ENCODE measurements around the gene SNAP29.
A peak's percentile ranks its signal among the peaks of the same experiment; 100 is the strongest.

Gene SNAP29

GRCh38 chr22:20858615-20859416, at the start of gene SNAP29, which contains the start of gene PI4KA:
TSS of gene SNAP29 (plus strand) at chr22:20859007. CDS start at chr22:20859111, 104 bp downstream.
TSS of gene PI4KA (minus strand) at chr22:20858811. CDS start at chr22:20858725, 86 bp downstream.
- DNase-seq (ENCODE audit: low read depth, low spot score): peak; percentile 66
- 0 out of 2 replicates have a peak within 1 kb of the TSS, but pooled peaks have one; percentile 46 for H3K27ac ChIP-seq
- H3K4me3 ChIP-seq: peak within 1 kb of the TSS; percentile 98
- peak within 1 kb of the TSS; percentile 95 for H3K9ac ChIP-seq (ENCODE audit: insufficient read length)
- no peaks in the 10 kb centered on the region; the same call in 1 of the 2 replicates for H3K36me3 ChIP-seq (ENCODE audit: insufficient read depth, low read length)
- TF ChIP-seq EZH2 (IDR thresholded peaks at IDR 0.05) (no peak), FOXP2 (optimal IDR thresholded peaks at IDR 0.05; ENCODE audit: control extremely low read depth, extremely low read length, insufficient read depth) (no peak), POLR2AphosphoS5 (IDR thresholded peaks at IDR 0.05; ENCODE audit: borderline replicate concordance, low read depth, low read length) (peak; percentile 70)
- no peaks in the 10 kb centered on the region for H3K9me3 ChIP-seq (ENCODE audit: low read depth, low read length)

- Histone ChIP-seq H3K4me3 (no peak overlapping the region), H3K9ac (ENCODE audit: insufficient read length) (no peak overlapping the region), H3K9me3 (ENCODE audit: low read depth, low read length) (no peaks in the 10 kb centered on the region), H3K36me3 (ENCODE audit: insufficient read depth, low read length) (peaks cover 18% of the 10 kb centered on the region; the same call in 1 of the 2 replicates), H3K27ac (no peak overlapping the region)
- DNase-seq (ENCODE audit: low read depth, low spot score): no peak
- TF ChIP-seq FOXP2 (optimal IDR thresholded peaks at IDR 0.05; ENCODE audit: control extremely low read depth, extremely low read length, insufficient read depth): no peak
- no peak for TF ChIP-seq EZH2 (IDR thresholded peaks at IDR 0.05)
- no peak for TF ChIP-seq POLR2AphosphoS5 (IDR thresholded peaks at IDR 0.05; ENCODE audit: borderline replicate concordance, low read depth, low read length)
Observed at GRCh38 chr22:20809538-20810185, 49.1 kb upstream of the SNAP29 start.

DNA sequence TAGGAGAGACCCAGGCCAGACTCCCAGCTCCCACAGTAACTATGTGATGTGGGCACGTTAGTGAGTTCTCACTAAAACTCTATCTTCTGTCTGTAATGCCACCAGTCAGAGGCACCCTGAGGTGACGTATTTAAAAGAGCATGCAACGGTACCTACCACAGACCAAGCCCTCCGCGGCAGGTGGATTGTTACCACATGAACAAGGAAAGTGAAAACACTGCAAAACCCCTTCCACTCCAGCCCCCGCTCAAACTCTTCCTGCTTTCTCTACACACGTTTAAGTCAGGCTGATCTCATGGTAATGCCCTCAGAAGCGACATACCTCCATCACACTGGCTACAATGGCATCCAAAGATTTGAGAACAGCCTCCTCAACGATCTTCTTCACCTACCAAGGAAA, 48.2 kb upstream of the SNAP29 start:
- Histone ChIP-seq H3K36me3 (ENCODE audit: insufficient read depth, low read length) (peaks cover 16% of the 10 kb centered on the region; the same call in 1 of the 2 replicates), H3K4me3 (no peak overlapping the region), H3K9ac (ENCODE audit: insufficient read length) (no peak overlapping the region), H3K27ac (no peak overlapping the region), H3K9me3 (ENCODE audit: low read depth, low read length) (no peaks in the 10 kb centered on the region)
- no peak for DNase-seq (ENCODE audit: low read depth, low spot score)
- TF ChIP-seq EZH2 (IDR thresholded peaks at IDR 0.05) (no peak), FOXP2 (optimal IDR thresholded peaks at IDR 0.05; ENCODE audit: control extremely low read depth, extremely low read length, insufficient read depth) (no peak), POLR2AphosphoS5 (IDR thresholded peaks at IDR 0.05; ENCODE audit: borderline replicate concordance, low read depth, low read length) (no peak)

DNA sequence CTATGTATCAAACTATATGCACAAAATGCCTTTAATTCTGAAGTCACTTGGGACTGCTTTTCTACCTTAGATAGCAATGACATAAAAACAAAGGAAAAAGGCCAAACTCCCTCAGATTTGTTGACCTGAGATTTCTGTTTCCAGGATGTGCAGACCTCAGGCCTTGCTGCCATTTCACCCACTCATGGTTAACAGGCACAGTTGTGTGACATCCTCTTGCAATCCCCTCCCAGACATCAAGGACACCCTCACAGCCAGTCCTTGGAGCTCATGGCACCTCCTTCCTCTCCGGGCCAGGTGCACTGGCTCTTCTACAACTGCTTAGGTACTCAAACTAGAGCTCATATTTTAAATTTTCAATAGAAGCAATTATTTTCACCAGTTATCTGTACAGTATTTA, 47.6 kb upstream of the SNAP29 start:
- no peak for DNase-seq (ENCODE audit: low read depth, low spot score)
- H3K9me3 ChIP-seq (ENCODE audit: low read depth, low read length): no peaks in the 10 kb centered on the region
- no peak overlapping the region for H3K4me3 ChIP-seq
- no peak overlapping the region for H3K9ac ChIP-seq (ENCODE audit: insufficient read length)
- no peak overlapping the region for H3K27ac ChIP-seq
- no peak for TF ChIP-seq EZH2 (IDR thresholded peaks at IDR 0.05)
- no peak for TF ChIP-seq FOXP2 (optimal IDR thresholded peaks at IDR 0.05; ENCODE audit: control extremely low read depth, extremely low read length, insufficient read depth)
- no peak for TF ChIP-seq POLR2AphosphoS5 (IDR thresholded peaks at IDR 0.05; ENCODE audit: borderline replicate concordance, low read depth, low read length)
- peaks cover 16% of the 10 kb centered on the region; the same call in 1 of the 2 replicates for H3K36me3 ChIP-seq (ENCODE audit: insufficient read depth, low read length)

DNA sequence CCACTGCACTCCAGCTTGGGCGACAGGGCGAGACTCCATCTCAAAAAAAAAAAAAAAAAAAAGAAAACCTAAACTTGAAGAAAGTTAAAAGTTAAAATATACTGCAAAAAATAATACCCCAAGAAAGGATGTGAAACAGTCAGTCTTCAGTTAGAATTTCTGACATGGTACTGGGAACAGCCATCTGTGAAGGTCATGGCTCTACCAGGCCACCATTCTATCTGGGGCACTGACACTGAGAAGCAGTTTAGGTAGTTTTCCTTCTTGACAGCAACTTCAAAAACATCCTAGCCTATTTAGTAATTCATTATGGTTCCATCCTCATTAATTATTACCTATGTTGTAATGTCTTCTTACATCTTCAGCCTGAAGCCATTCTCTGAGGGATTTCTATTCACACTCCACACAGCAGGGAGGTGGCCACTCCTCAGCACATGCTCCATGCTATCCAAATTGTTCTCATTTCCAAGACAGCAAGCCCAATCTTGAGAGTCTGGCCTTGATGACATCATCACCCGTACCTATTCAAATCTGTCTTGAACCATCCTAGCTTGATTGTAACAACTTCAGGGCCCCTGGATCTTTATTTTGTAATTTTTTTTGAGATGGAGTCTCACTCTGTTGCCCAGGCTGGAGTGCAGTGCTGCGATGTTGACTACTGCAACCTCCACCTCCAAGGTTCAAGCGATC, 46.7 kb upstream of the SNAP29 start:
- DNase-seq (ENCODE audit: low read depth, low spot score): no peak
- no peak overlapping the region for H3K4me3 ChIP-seq
- H3K9ac ChIP-seq (ENCODE audit: insufficient read length): no peak overlapping the region
- H3K36me3 ChIP-seq (ENCODE audit: insufficient read depth, low read length): peaks cover 16% of the 10 kb centered on the region; the same call in 1 of the 2 replicates
- H3K9me3 ChIP-seq (ENCODE audit: low read depth, low read length): no peaks in the 10 kb centered on the region
- no peak overlapping the region for H3K27ac ChIP-seq
- TF ChIP-seq FOXP2 (optimal IDR thresholded peaks at IDR 0.05; ENCODE audit: control extremely low read depth, extremely low read length, insufficient read depth) (no peak), EZH2 (IDR thresholded peaks at IDR 0.05) (no peak), POLR2AphosphoS5 (IDR thresholded peaks at IDR 0.05; ENCODE audit: borderline replicate concordance, low read depth, low read length) (no peak)

DNA sequence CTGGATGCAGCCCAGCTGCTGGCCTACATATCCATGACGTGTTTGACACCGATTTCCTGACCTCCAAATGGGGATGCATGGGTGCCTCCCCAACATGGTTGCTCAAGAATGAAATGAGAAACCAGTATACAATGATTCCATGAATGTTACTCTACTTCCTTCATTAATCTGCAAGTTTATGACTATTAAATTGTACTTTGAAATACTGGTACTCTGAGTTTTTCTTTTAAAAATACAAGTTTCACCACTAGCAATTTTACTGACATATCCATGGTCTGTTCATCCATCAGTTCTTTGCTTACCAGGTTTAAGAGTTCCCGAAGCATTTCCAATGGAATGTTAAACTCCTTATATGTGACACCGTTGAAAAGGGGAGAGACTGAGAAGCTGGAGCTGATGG, 45.8 kb upstream of the SNAP29 start:
- H3K4me3 ChIP-seq: no peak overlapping the region
- TF ChIP-seq POLR2AphosphoS5 (IDR thresholded peaks at IDR 0.05; ENCODE audit: borderline replicate concordance, low read depth, low read length): no peak
- TF ChIP-seq FOXP2 (optimal IDR thresholded peaks at IDR 0.05; ENCODE audit: control extremely low read depth, extremely low read length, insufficient read depth): no peak
- TF ChIP-seq EZH2 (IDR thresholded peaks at IDR 0.05): no peak
- peaks cover 11% of the 10 kb centered on the region; the same call in 1 of the 2 replicates for H3K36me3 ChIP-seq (ENCODE audit: insufficient read depth, low read length)
- H3K27ac ChIP-seq: no peak overlapping the region
- H3K9ac ChIP-seq (ENCODE audit: insufficient read length): no peak overlapping the region
- H3K9me3 ChIP-seq (ENCODE audit: low read depth, low read length): no peaks in the 10 kb centered on the region
- no peak for DNase-seq (ENCODE audit: low read depth, low spot score)

- Histone ChIP-seq H3K9me3 (ENCODE audit: low read depth, low read length) (no peaks in the 10 kb centered on the region), H3K27ac (no peak overlapping the region), H3K36me3 (ENCODE audit: insufficient read depth, low read length) (peaks cover 11% of the 10 kb centered on the region; the same call in 1 of the 2 replicates), H3K9ac (ENCODE audit: insufficient read length) (no peak overlapping the region), H3K4me3 (no peak overlapping the region)
- no peak for DNase-seq (ENCODE audit: low read depth, low spot score)
- no peak for TF ChIP-seq FOXP2 (optimal IDR thresholded peaks at IDR 0.05; ENCODE audit: control extremely low read depth, extremely low read length, insufficient read depth)
- no peak for TF ChIP-seq POLR2AphosphoS5 (IDR thresholded peaks at IDR 0.05; ENCODE audit: borderline replicate concordance, low read depth, low read length)
- no peak for TF ChIP-seq EZH2 (IDR thresholded peaks at IDR 0.05)
Observed at GRCh38 chr22:20814221-20814808, 44.5 kb upstream of the SNAP29 start.

All from SK-N-MC (cell line).